Measurements from ENCODE around the gene PRODH2.

PRODH2 gene

GRCh38 chr19:35753634-35754369, 58.8 kb downstream of the PRODH2 start:
- no peak for TF ChIP-seq CTCF (IDR thresholded peaks at IDR 0.05)

GRCh38 chr19:35752746-35753350, 59.8 kb downstream of the PRODH2 start:
- TF ChIP-seq CTCF (IDR thresholded peaks at IDR 0.05), result no peak

GRCh38 chr19:35751839-35752745, 60.6 kb downstream of the PRODH2 start:
- no peak for TF ChIP-seq CTCF (IDR thresholded peaks at IDR 0.05)

- no peak for TF ChIP-seq CTCF (IDR thresholded peaks at IDR 0.05)
Observed at GRCh38 chr19:35750167-35750566, 62.5 kb downstream of the PRODH2 start.
